Measurements from ENCODE around the gene RAPGEF6.

DNA sequence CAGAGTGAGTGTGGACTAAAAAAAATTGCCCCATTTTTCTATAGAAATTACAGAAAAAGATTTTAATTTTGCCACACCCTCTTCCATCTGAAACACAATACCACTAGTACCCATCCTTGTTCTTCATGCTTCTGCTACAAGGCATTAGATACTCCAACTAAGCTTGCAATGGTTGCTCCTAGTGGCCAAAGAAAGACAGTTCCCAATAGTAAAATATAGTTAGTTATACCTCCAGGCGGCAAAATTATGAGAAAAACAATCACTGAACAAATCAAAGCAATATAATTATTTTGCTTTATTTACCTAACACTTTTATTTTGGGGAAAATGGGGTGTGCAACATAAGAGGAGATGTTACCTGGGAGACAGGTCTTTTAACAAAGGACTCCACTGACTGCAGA lies 101.2 kb downstream of the RAPGEF6 start:
- TF ChIP-seq, protein P1, sequence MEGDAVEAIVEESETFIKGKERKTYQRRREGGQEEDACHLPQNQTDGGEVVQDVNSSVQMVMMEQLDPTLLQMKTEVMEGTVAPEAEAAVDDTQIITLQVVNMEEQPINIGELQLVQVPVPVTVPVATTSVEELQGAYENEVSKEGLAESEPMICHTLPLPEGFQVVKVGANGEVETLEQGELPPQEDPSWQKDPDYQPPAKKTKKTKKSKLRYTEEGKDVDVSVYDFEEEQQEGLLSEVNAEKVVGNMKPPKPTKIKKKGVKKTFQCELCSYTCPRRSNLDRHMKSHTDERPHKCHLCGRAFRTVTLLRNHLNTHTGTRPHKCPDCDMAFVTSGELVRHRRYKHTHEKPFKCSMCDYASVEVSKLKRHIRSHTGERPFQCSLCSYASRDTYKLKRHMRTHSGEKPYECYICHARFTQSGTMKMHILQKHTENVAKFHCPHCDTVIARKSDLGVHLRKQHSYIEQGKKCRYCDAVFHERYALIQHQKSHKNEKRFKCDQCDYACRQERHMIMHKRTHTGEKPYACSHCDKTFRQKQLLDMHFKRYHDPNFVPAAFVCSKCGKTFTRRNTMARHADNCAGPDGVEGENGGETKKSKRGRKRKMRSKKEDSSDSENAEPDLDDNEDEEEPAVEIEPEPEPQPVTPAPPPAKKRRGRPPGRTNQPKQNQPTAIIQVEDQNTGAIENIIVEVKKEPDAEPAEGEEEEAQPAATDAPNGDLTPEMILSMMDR (optimal IDR thresholded peaks at IDR 0.05 in 1 of 3, IDR thresholded peaks at IDR 0.05 in 1 of 3, conservative IDR thresholded peaks at IDR 0.05 in 1 of 3; ENCODE audit: extremely low read depth in 1 of 3, insufficient read depth in 2 of 3, low read length in 3 of 3) = peak in 1 of 3 experiments; percentile 22
- no peak for TF ChIP-seq EZH2 (IDR thresholded peaks at IDR 0.05; ENCODE audit: low read length)

Measured in keratinocyte (primary cell).